HG02840 (cell line): Measurements from ENCODE around the gene OCIAD2.
"Not testable (repeated sequence)": the region's sequence is repeated elsewhere in the genome, so short reads cannot be mapped to it uniquely, and the experiment has no call there.

Experiments used
- ATAC-seq: cut with Tn5 transposase; IDR thresholded peaks from one replicate; pipeline ENCODE4 v1.9.1; 2021; ENCODE audit warnings: mild to moderate bottlenecking, moderate library complexity, moderate number of reproducible peaks; ENCODE audit not compliant: unreplicated experiment, low FRiP score

OCIAD2 gene

GRCh38 chr4:48908687-48909086 lies 2.1 kb upstream of the OCIAD2 start:
- ATAC-seq = no peak

- no peak for ATAC-seq
These were observed 1.3 kb upstream of the OCIAD2 start for GRCh38 chr4:48907706-48908477.

GRCh38 chr4:48905363-48906015 lies 1.1 kb downstream of the OCIAD2 start:
- no peak for ATAC-seq

- ATAC-seq = no peak
These were observed 1.9 kb downstream of the OCIAD2 start for GRCh38 chr4:48904541-48905142.

- ATAC-seq = no peak
These were observed 2.5 kb downstream of the OCIAD2 start for GRCh38 chr4:48904101-48904500.

GRCh38 chr4:48902266-48902665 lies 4.3 kb downstream of the OCIAD2 start:
- no peak for ATAC-seq

- ATAC-seq = no peak
These were observed 5.4 kb downstream of the OCIAD2 start for GRCh38 chr4:48901196-48901595.

- ATAC-seq = no peak
These were observed 6.6 kb downstream of the OCIAD2 start for GRCh38 chr4:48899950-48900349.

- ATAC-seq = no peak
These were observed 7.2 kb downstream of the OCIAD2 start for GRCh38 chr4:48899432-48899749.

- peak; percentile 67 for ATAC-seq
These were observed 7.7 kb downstream of the OCIAD2 start for GRCh38 chr4:48898733-48899431.

- ATAC-seq = no peak
These were observed 9.7 kb downstream of the OCIAD2 start for GRCh38 chr4:48896845-48897244.

- ATAC-seq = no peak
These were observed 15.4 kb downstream of the OCIAD2 start for GRCh38 chr4:48891028-48891619.

GRCh38 chr4:48889750-48890149 lies 16.8 kb downstream of the OCIAD2 start:
- ATAC-seq = not testable (repeated sequence)

GRCh38 chr4:48881646-48882045 lies 24.9 kb downstream of the OCIAD2 start:
- not testable (repeated sequence) for ATAC-seq

- ATAC-seq = no peak
These were observed 26.8 kb downstream of the OCIAD2 start for GRCh38 chr4:48879561-48880442.

- ATAC-seq = no peak
These were observed 28.6 kb downstream of the OCIAD2 start for GRCh38 chr4:48877827-48878535.

- not testable (repeated sequence) for ATAC-seq
These were observed 41.9 kb downstream of the OCIAD2 start for GRCh38 chr4:48864696-48865095.

GRCh38 chr4:48863728-48864127 lies 42.8 kb downstream of the OCIAD2 start:
- ATAC-seq = no peak

- ATAC-seq = no peak
These were observed 43.9 kb downstream of the OCIAD2 start for GRCh38 chr4:48862661-48863060.
